Prostate gland (tissue), 2 donors: ENCODE results near the gene ASXL1. TPM values are rescaled to one million over a fixed set of nuclear protein-coding genes. Genes with fewer than 3 reads are reported as not detected.

ENCODE experiments used
- DNase-seq: peaks from one replicate; pipeline ENCODE4 v3.0.0-alpha.2; 2019; ENCODE audit warnings: low spot score
- H3K27ac ChIP-seq, 2 donors: fragments of 200-600 bp; sonication (generic); 2 replicates each; pipeline ENCODE4 v1.5.1; 2017 to 2019
- H3K27me3 ChIP-seq: fragments of 200-600 bp; sonication (generic); replicated peaks from 2 replicates; pipeline ENCODE4 v1.5.1; 2019; ENCODE audit not compliant: insufficient read depth
- H3K36me3 ChIP-seq, 2 donors: fragments of 200-600 bp; sonication (generic); 1 replicate in 1 of 2; 2 replicates in 1 of 2; pipeline versions ENCODE4 v1.5.1 to v1.8.1; 2017 to 2019
- H3K4me1 ChIP-seq: fragments of 200-600 bp; sonication (generic); replicated peaks from 2 replicates; pipeline ENCODE4 v1.5.1; 2019
- H3K4me3 ChIP-seq, 2 donors: fragments of 200-600 bp; sonication (generic); 2 replicates each; pipeline ENCODE4 v1.5.1; 2017 to 2019
- H3K9me3 ChIP-seq: fragments of 200-600 bp; sonication (generic); 2 replicates; pipeline ENCODE4 v1.5.1; 2017
- CTCF ChIP-seq, 4 experiments: fragments of 200-600 bp in 2 of 4; fragments of 450-650 bp in 2 of 4; sonication (generic) in 2 of 4; IDR thresholded peaks; 1 replicate in 3 of 4; 2 replicates in 1 of 4; pipeline ENCODE4 v1.5.1; 2016 to 2019; ENCODE audit warnings: antibody characterized with exemption in 4 of 4, mild to moderate bottlenecking in 2 of 4, moderate library complexity in 2 of 4
- POLR2A ChIP-seq: fragments of 450-650 bp; IDR thresholded peaks from one replicate; pipeline ENCODE4 v1.6.1; 2016; ENCODE audit warnings: antibody characterized with exemption, mild to moderate bottlenecking
- POLR2AphosphoS5 ChIP-seq: sonication (generic); formaldehyde crosslinking; IDR thresholded peaks from one replicate; pipeline ENCODE4 v1.6.1; 2017; ENCODE audit warnings: antibody characterized with exemption
- WGBS: methylation state at CpG from one replicate; pipeline ENCODE4 v1.1.5; 2018; 5-methylcytosine and 5-hydroxymethylcytosine counted together
- intact Hi-C: fragments of 100-400 bp; cut with DNase I; formaldehyde crosslinking; loops from one replicate; pipeline ENCODE4 v1.14.2; 2022
- total RNA-seq, 2 donors: library from RNA; depleted of rRNA; stranded (reverse); fragments of >200 nt; gene quantifications; one replicate each; pipeline ENCODE4 v1.1.0, GENCODE V29; 2016

ASXL1 gene
- total RNA-seq, 2 donors from 2014 or later: 30.4 to 106 TPM

GRCh38 chr20:32447136-32448027 is 89.3 kb downstream of the ASXL1 start:
- DNase-seq: no peak
- no peaks in the 10 kb centered on the region for H3K9me3 ChIP-seq
- no peak overlapping the region for H3K4me3 ChIP-seq
- H3K36me3 ChIP-seq: peaks cover 0 to 7% of the 10 kb centered on the region in 2 donors
- TF ChIP-seq POLR2AphosphoS5 (no peak), CTCF (IDR thresholded peaks at IDR 0.05) (no peak)
- peaks cover 10% of the 10 kb centered on the region for H3K4me1 ChIP-seq
- intact Hi-C loops: no loop called here
- WGBS: 61% methylated on average over 22 of the region's 22 CpGs
- H3K27me3 ChIP-seq: no peaks in the 10 kb centered on the region
- H3K27ac ChIP-seq: peak overlapping the region in 1 of 2 donors; percentile 17

GRCh38 chr20:32448306-32449056 is 90.3 kb downstream of the ASXL1 start:
- WGBS: 45% methylated on average over 13 of the region's 13 CpGs
- no peak overlapping the region for H3K27ac ChIP-seq
- peaks cover 0 to 13% of the 10 kb centered on the region in 2 donors for H3K36me3 ChIP-seq
- intact Hi-C loops: no loop called here
- no peak overlapping the region for H3K4me3 ChIP-seq
- no peaks in the 10 kb centered on the region for H3K27me3 ChIP-seq
- peaks cover 10% of the 10 kb centered on the region for H3K4me1 ChIP-seq
- TF ChIP-seq CTCF (IDR thresholded peaks at IDR 0.05): no peak
- DNase-seq: no peak
- H3K9me3 ChIP-seq: no peaks in the 10 kb centered on the region

- Histone ChIP-seq H3K36me3 (peaks cover 0 to 13% of the 10 kb centered on the region in 2 donors), H3K27ac (no peak overlapping the region)
These were observed 91.1 kb downstream of the ASXL1 start for GRCh38 chr20:32449057-32449889.

GRCh38 chr20:32449890-32450401 is 91.8 kb downstream of the ASXL1 start:
- Histone ChIP-seq H3K27ac (no peak overlapping the region), H3K4me1 (peaks cover 10% of the 10 kb centered on the region)

More at GRCh38 chr20:32449057-32449889, 91.1 kb downstream of the ASXL1 start:
- 64% methylated on average over 9 of the region's 9 CpGs for WGBS
- no peak for DNase-seq
- H3K4me1 ChIP-seq: peaks cover 10% of the 10 kb centered on the region
- intact Hi-C loops: no loop called here
- no peak overlapping the region for H3K4me3 ChIP-seq
- H3K27me3 ChIP-seq: no peaks in the 10 kb centered on the region
- no peaks in the 10 kb centered on the region for H3K9me3 ChIP-seq
- no peak for TF ChIP-seq POLR2A
- no peak for TF ChIP-seq POLR2AphosphoS5
- TF ChIP-seq CTCF (IDR thresholded peaks at IDR 0.05): no peak

More at GRCh38 chr20:32449890-32450401, 91.8 kb downstream of the ASXL1 start:
- no peak for DNase-seq
- H3K4me3 ChIP-seq: no peak overlapping the region
- intact Hi-C loops: no loop called here
- peaks cover 0 to 13% of the 10 kb centered on the region in 2 donors for H3K36me3 ChIP-seq
- TF ChIP-seq CTCF (IDR thresholded peaks at IDR 0.05) (no peak), POLR2A (no peak), POLR2AphosphoS5 (no peak)
- H3K27me3 ChIP-seq: no peaks in the 10 kb centered on the region
- H3K9me3 ChIP-seq: no peaks in the 10 kb centered on the region
- whole genome bisulfite sequencing: 28% methylated on average over 8 of the region's 8 CpGs
